Measurements from ENCODE around the gene PLAC8L1.

DNA sequence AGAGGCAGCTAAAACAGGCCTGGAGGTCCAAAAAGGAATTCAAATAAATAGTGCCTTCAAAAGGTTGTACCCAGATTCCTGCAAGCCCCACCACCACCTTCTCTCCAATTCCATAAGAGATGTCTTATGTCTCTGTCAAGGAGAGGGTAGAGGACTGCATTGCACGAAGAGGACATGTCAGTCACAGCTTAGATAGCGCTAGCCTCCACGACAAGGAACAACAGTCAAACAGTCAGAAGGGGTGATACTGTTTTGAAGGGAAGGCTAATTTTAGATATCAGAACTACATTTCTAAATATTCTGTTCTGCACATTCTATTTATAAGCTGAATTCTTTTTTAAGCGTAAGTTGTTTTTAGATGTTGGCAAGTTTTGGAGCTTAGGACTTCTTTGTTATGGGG, 34.2 kb downstream of the PLAC8L1 start:
- TF ChIP-seq SP1 (CRISPR knock-in tag; conservative IDR thresholded peaks at IDR 0.05) (no peak), NR2C2 (CRISPR knock-in tag; IDR thresholded peaks at IDR 0.05) (no peak), ZNF121 (CRISPR knock-in tag; IDR thresholded peaks at IDR 0.05) (no peak), NFYB (CRISPR knock-in tag; conservative IDR thresholded peaks at IDR 0.05; ENCODE audit: low read depth) (no peak), GABPB1 (CRISPR knock-in tag; IDR thresholded peaks at IDR 0.05) (no peak), ELF4 (CRISPR knock-in tag; IDR thresholded peaks at IDR 0.05; ENCODE audit: low read depth) (no peak), JUN (CRISPR knock-in tag; IDR thresholded peaks at IDR 0.05) (no peak)
- TF ChIP-seq, protein P1, sequence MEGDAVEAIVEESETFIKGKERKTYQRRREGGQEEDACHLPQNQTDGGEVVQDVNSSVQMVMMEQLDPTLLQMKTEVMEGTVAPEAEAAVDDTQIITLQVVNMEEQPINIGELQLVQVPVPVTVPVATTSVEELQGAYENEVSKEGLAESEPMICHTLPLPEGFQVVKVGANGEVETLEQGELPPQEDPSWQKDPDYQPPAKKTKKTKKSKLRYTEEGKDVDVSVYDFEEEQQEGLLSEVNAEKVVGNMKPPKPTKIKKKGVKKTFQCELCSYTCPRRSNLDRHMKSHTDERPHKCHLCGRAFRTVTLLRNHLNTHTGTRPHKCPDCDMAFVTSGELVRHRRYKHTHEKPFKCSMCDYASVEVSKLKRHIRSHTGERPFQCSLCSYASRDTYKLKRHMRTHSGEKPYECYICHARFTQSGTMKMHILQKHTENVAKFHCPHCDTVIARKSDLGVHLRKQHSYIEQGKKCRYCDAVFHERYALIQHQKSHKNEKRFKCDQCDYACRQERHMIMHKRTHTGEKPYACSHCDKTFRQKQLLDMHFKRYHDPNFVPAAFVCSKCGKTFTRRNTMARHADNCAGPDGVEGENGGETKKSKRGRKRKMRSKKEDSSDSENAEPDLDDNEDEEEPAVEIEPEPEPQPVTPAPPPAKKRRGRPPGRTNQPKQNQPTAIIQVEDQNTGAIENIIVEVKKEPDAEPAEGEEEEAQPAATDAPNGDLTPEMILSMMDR (IDR thresholded peaks at IDR 0.05) = no peak
- TF ChIP-seq, protein P2, sequence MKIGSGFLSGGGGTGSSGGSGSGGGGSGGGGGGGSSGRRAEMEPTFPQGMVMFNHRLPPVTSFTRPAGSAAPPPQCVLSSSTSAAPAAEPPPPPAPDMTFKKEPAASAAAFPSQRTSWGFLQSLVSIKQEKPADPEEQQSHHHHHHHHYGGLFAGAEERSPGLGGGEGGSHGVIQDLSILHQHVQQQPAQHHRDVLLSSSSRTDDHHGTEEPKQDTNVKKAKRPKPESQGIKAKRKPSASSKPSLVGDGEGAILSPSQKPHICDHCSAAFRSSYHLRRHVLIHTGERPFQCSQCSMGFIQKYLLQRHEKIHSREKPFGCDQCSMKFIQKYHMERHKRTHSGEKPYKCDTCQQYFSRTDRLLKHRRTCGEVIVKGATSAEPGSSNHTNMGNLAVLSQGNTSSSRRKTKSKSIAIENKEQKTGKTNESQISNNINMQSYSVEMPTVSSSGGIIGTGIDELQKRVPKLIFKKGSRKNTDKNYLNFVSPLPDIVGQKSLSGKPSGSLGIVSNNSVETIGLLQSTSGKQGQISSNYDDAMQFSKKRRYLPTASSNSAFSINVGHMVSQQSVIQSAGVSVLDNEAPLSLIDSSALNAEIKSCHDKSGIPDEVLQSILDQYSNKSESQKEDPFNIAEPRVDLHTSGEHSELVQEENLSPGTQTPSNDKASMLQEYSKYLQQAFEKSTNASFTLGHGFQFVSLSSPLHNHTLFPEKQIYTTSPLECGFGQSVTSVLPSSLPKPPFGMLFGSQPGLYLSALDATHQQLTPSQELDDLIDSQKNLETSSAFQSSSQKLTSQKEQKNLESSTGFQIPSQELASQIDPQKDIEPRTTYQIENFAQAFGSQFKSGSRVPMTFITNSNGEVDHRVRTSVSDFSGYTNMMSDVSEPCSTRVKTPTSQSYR (CRISPR knock-in tag; IDR thresholded peaks at IDR 0.05) = no peak
- TF ChIP-seq, protein P3, sequence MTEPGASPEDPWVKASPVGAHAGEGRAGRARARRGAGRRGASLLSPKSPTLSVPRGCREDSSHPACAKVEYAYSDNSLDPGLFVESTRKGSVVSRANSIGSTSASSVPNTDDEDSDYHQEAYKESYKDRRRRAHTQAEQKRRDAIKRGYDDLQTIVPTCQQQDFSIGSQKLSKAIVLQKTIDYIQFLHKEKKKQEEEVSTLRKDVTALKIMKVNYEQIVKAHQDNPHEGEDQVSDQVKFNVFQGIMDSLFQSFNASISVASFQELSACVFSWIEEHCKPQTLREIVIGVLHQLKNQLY (CRISPR knock-in tag; IDR thresholded peaks at IDR 0.05) = no peak
- TF ChIP-seq, protein P4, sequence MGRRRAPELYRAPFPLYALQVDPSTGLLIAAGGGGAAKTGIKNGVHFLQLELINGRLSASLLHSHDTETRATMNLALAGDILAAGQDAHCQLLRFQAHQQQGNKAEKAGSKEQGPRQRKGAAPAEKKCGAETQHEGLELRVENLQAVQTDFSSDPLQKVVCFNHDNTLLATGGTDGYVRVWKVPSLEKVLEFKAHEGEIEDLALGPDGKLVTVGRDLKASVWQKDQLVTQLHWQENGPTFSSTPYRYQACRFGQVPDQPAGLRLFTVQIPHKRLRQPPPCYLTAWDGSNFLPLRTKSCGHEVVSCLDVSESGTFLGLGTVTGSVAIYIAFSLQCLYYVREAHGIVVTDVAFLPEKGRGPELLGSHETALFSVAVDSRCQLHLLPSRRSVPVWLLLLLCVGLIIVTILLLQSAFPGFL (CRISPR knock-in tag; IDR thresholded peaks at IDR 0.05; ENCODE audit: borderline replicate concordance) = no peak
- TF ChIP-seq, protein P5, sequence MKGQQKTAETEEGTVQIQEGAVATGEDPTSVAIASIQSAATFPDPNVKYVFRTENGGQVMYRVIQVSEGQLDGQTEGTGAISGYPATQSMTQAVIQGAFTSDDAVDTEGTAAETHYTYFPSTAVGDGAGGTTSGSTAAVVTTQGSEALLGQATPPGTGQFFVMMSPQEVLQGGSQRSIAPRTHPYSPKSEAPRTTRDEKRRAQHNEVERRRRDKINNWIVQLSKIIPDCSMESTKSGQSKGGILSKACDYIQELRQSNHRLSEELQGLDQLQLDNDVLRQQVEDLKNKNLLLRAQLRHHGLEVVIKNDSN (CRISPR knock-in tag; IDR thresholded peaks at IDR 0.05) = no peak
